Keratinocyte (primary cell): Measurements from ENCODE around the gene IGSF8. TPM values are rescaled to one million over a fixed set of nuclear protein-coding genes. Genes with fewer than 3 reads are reported as not detected.

Source experiments
- DNase-seq: peaks from one replicate; pipeline ENCODE4 v3.0.0-alpha.2; 2011; ENCODE audit warnings: low read depth, missing footprints, low spot score
- FAIRE-seq: peaks from 2 replicates; lab custom pipeline; 2011; peaks lifted over from hg19 to GRCh38; lab: Jason Lieb, UNC
- H2AFZ ChIP-seq: 2 replicates; pipeline ENCODE4 v1.6.0; 2012; ENCODE audit warnings: low read length, control low read depth, inconsistent platforms; ENCODE audit not compliant: control insufficient read depth
- H3K27ac ChIP-seq: 2 replicates; pipeline ENCODE4 v1.5.1; 2011; ENCODE audit warnings: low read length; ENCODE audit not compliant: control insufficient read depth, insufficient read depth
- H3K27me3 ChIP-seq: 3 replicates; pipeline ENCODE4 v1.6.0; 2011; ENCODE audit warnings: low read length; ENCODE audit not compliant: control insufficient read depth, insufficient read depth; ENCODE audit errors: extremely low read depth
- H3K36me3 ChIP-seq, 2 experiments: 2 replicates in 1 of 2; 3 replicates in 1 of 2; pipeline ENCODE4 v1.5.1; 2011; ENCODE audit warnings: low read length in 2 of 2, mild to moderate bottlenecking in 1 of 2; ENCODE audit not compliant: control insufficient read depth in 2 of 2, insufficient read depth in 2 of 2; ENCODE audit errors: extremely low read depth in 1 of 2
- H3K4me1 ChIP-seq: 3 replicates; pipeline ENCODE4 v1.5.1; 2011; ENCODE audit warnings: low read length; ENCODE audit not compliant: control insufficient read depth, insufficient read depth; ENCODE audit errors: extremely low read depth
- H3K4me2 ChIP-seq: 3 replicates; pipeline ENCODE4 v1.6.0; 2011; ENCODE audit warnings: low read depth, low read length; ENCODE audit not compliant: control insufficient read depth, insufficient read depth; ENCODE audit errors: extremely low read depth
- H3K4me3 ChIP-seq, 3 experiments: fragments of 200-600 bp in 1 of 3; sonication (generic) in 1 of 3; 2 replicates in 2 of 3; 3 replicates in 1 of 3; pipeline ENCODE4 v1.5.1; 2011 to 2016; ENCODE audit warnings: low read length in 3 of 3, mild to moderate bottlenecking in 3 of 3, control low read depth in 2 of 3, inconsistent platforms in 1 of 3, low read depth in 1 of 3, mixed read lengths in 1 of 3, mixed run types in 1 of 3, moderate library complexity in 1 of 3; ENCODE audit not compliant: control insufficient read depth in 2 of 3, insufficient read depth in 2 of 3; ENCODE audit errors: extremely low read depth in 1 of 3
- H3K79me2 ChIP-seq: 2 replicates; pipeline ENCODE4 v1.6.0; 2012; ENCODE audit warnings: low read length; ENCODE audit not compliant: control insufficient read depth, insufficient read depth
- H3K9ac ChIP-seq: 3 replicates; pipeline ENCODE4 v1.6.0; 2011; ENCODE audit warnings: low read length; ENCODE audit not compliant: control insufficient read depth, insufficient read depth; ENCODE audit errors: extremely low read depth
- H3K9me1 ChIP-seq: 3 replicates; pipeline ENCODE4 v1.6.0; 2011; ENCODE audit warnings: low read length; ENCODE audit not compliant: control insufficient read depth, insufficient read depth; ENCODE audit errors: extremely low read depth
- H3K9me3 ChIP-seq: 2 replicates; pipeline ENCODE4 v1.5.1; 2012; ENCODE audit warnings: low read depth, low read length; ENCODE audit not compliant: control insufficient read depth
- H4K20me1 ChIP-seq: 3 replicates; pipeline ENCODE4 v1.6.0; 2011; ENCODE audit warnings: low read length; ENCODE audit not compliant: control insufficient read depth, insufficient read depth; ENCODE audit errors: extremely low read depth
- EZH2 ChIP-seq: IDR thresholded peaks from one replicate; pipeline ENCODE4 v1.6.1; 2012; ENCODE audit warnings: inconsistent platforms, mild to moderate bottlenecking, low read length, moderate library complexity
- dilution Hi-C: fragments of 300-500 bp; cut with MboI; formaldehyde crosslinking; loops from one replicate; pipeline ENCODE4 v1.7.0; 2020; ENCODE audit warnings: low sequenced_read_pairs; ENCODE audit not compliant: extremely low pct_ligation_motif_present
- polyA plus RNA-seq, 5 experiments: library from polyadenylated mRNA; depleted of rRNA in 3 of 5; stranded (reverse) in 3 of 5; stranded (forward) in 1 of 5; unstranded in 1 of 5; fragments of >200 nt; gene quantifications; 1 replicate in 1 of 5; 2 replicates in 3 of 5; 3 replicates in 1 of 5; pipeline versions ENCODE4 v1.2.1 to v1.2.3, GENCODE V29; 2011 to 2012; ENCODE audit warnings: missing spikeins in 2 of 5, low read depth in 1 of 5, low replicate concordance in 1 of 5
- TF ChIP-seq, protein P1 (sequence below), 3 experiments: IDR thresholded peaks in 1 of 3; conservative IDR thresholded peaks in 1 of 3; optimal IDR thresholded peaks in 1 of 3; 2 replicates in 2 of 3; 3 replicates in 1 of 3; pipeline versions ENCODE3 to v1.5.1; 2011; ENCODE audit warnings: low read length in 3 of 3, mild to moderate bottlenecking in 3 of 3, moderate library complexity in 2 of 3, control low read depth in 1 of 3, inconsistent platforms in 1 of 3; ENCODE audit not compliant: insufficient read depth in 2 of 3; ENCODE audit errors: extremely low read depth in 1 of 3

Gene IGSF8
- polyA plus RNA-seq, 1 donor (not counting 4 experiments of a cell fraction or from before 2014, with no cell fraction given), result 16.5 TPM

DNA sequence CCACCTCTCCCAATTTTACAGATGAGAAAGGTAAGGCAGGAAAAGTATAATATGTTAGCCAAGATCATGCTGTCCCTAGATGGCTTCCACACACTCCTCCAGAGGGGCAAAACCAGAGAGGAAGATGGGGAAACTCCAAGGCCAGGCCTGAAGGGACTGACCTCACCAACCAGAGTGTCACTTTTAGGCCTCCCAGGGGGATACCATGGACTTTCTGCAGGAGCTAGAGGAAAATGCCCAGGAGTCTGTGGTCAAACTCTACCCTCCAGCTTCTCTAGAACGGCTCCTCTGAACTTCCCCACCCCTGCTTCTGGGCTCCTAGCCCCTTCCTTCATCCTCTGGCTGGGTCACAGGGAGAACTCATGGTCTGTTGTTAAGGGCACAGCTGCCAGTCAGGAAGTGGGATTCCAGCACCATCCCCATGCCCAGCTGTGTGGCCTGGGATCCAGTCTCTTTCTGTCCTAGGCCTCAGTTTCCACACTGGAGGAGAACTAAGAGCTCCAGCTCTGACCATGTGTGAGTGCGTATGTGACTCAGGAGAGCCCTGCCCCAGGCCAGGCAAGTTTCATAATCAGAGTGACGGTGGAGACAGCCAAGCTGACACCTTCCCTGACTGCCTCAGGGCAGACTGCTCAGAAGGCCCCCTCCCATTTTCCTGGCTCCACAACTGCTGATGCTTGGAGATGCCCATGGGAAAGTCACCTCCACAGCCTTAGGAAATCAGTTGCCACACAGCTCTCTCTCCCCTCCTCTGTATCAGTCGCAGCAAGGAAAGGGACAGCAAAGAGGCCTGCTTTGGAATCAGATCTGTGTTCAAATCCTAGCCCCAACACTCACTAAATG is 1.9 kb downstream of the IGSF8 start:
- Histone ChIP-seq H4K20me1 (no peaks in the 10 kb centered on the region), H3K27ac (peak overlapping the region; percentile 34), H3K9me1 (peaks cover 3% of the 10 kb centered on the region), H2AFZ (no peak overlapping the region), H3K9ac (peak overlapping the region; percentile 79), H3K4me1 (peaks cover 24% of the 10 kb centered on the region), H3K9me3 (no peaks in the 10 kb centered on the region), H3K36me3 (peaks cover 7 to 15% of the 10 kb centered on the region in 2 experiments), H3K27me3 (no peaks in the 10 kb centered on the region), H3K79me2 (peaks cover 9% of the 10 kb centered on the region), H3K4me3 (no peak overlapping the region), H3K4me2 (peak overlapping the region; percentile 88)
- dilution Hi-C loops, result no loop called here
- FAIRE-seq, result peak; percentile 57
- TF ChIP-seq, protein P1, sequence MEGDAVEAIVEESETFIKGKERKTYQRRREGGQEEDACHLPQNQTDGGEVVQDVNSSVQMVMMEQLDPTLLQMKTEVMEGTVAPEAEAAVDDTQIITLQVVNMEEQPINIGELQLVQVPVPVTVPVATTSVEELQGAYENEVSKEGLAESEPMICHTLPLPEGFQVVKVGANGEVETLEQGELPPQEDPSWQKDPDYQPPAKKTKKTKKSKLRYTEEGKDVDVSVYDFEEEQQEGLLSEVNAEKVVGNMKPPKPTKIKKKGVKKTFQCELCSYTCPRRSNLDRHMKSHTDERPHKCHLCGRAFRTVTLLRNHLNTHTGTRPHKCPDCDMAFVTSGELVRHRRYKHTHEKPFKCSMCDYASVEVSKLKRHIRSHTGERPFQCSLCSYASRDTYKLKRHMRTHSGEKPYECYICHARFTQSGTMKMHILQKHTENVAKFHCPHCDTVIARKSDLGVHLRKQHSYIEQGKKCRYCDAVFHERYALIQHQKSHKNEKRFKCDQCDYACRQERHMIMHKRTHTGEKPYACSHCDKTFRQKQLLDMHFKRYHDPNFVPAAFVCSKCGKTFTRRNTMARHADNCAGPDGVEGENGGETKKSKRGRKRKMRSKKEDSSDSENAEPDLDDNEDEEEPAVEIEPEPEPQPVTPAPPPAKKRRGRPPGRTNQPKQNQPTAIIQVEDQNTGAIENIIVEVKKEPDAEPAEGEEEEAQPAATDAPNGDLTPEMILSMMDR (optimal IDR thresholded peaks at IDR 0.05 in 1 of 3, IDR thresholded peaks at IDR 0.05 in 1 of 3, conservative IDR thresholded peaks at IDR 0.05 in 1 of 3; ENCODE audit: extremely low read depth in 1 of 3, insufficient read depth in 2 of 3, low read length in 3 of 3), result no peak
- no peak for TF ChIP-seq EZH2
- peak; percentile 59 for DNase-seq

DNA sequence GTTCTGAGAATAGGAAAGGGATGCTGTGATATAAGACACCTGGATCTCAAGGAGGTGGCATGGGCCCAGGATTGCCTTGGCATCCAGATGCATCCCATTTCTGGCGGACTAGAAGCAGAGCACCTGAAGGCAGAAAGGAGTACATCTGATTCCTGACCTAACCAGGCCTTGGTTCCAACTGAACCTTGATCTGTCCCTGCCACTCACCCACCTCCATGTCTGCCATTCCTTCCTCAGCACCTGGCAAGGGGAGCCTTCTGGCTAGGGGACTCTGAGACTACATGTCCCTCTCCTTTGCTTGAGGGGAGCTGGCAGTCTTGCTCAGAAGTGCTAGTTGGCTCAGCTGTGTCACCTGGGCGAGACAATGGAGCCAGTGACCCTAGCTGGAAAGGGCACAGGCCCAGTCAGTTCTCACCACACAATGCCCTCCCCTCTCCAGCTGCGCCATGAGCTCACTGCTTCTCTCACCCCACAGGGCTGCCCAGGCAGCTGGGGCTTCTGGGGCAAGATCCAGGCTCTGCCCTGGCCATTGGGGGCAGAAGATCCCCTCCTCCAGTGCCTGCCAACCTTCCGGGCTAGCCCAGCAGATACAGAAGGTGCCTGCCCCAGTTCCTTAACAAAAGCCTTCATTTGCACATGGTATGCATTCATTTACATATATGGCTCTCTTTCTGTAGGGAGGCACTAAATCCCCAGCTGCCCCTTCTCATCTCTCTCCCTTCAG is 2.9 kb downstream of the IGSF8 start:
- Histone ChIP-seq H2AFZ (no peak overlapping the region), H3K9me3 (no peaks in the 10 kb centered on the region), H3K79me2 (peaks cover 9% of the 10 kb centered on the region), H3K36me3 (peaks cover 8 to 18% of the 10 kb centered on the region in 2 experiments), H3K27me3 (no peaks in the 10 kb centered on the region), H4K20me1 (no peaks in the 10 kb centered on the region), H3K27ac (no peak overlapping the region), H3K4me3 (no peak overlapping the region), H3K9ac (no peak overlapping the region), H3K4me1 (peaks cover 17% of the 10 kb centered on the region), H3K9me1 (peaks cover 3% of the 10 kb centered on the region), H3K4me2 (no peak overlapping the region)
- DNase-seq, result no peak
- dilution Hi-C loops, result no loop called here
- TF ChIP-seq, protein P1 (optimal IDR thresholded peaks at IDR 0.05 in 1 of 3, IDR thresholded peaks at IDR 0.05 in 1 of 3, conservative IDR thresholded peaks at IDR 0.05 in 1 of 3; ENCODE audit: extremely low read depth in 1 of 3, insufficient read depth in 2 of 3, low read length in 3 of 3), result no peak
- no peak for TF ChIP-seq EZH2
- no peak for FAIRE-seq
